ENCODE results near the gene MYOCD.

GRCh38 chr17:12735517-12735916 is 69.8 kb downstream of the MYOCD start:
- TF ChIP-seq EZH2 (IDR thresholded peaks at IDR 0.05; ENCODE audit: insufficient read depth, poor library complexity, severe bottlenecking) (no peak), EZH2phosphoT487 (IDR thresholded peaks at IDR 0.05; ENCODE audit: insufficient read depth, low read depth) (no peak)
